RPMI8226 (cell line): ENCODE measurements around the gene SUFU.

Source experiments
- DNase-seq: peaks from one replicate; pipeline ENCODE4 v3.0.0-alpha.2; 2015

Gene SUFU

DNA sequence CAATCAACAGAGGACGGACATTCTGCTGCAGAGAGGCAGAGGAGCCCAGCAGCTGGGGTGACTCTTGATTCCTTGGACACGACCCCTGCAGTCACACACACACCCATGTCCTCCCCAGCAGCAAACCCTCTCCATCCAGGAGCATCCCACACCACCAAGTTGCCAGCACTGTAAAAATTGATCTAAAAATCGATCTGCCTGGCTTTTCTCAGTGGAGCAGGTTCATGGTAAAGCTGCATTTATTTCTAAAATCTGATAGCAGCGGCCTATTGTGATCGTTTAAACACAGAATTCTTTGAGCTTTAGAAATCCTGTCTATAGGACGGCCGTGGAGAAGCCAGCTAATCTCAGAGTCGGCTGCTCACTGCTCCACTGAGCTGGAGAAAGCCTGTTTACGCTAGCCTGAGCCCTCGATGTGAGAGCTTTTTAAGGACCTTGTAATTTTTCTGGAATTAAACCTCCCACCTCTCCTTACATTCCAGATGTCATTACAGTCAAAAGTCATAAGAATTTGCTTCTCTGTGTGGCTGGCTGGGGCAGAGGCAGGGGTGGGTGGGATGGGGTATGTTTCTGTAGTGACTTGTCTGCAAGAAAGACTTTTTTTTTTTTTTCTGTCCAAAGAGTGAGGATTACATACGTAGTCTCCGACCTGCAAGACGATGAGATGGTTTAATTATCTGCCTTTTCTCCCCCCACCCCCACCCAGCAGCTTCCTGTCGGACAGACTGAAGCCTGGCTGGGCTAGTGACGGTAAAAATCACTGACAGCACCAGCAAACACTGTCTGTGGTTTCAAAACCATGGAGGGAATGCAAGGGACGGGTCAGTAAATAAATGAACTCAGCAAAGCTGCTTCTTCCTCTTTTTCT, 172.1 kb downstream of the SUFU start:
- DNase-seq: peak; percentile 82

DNA sequence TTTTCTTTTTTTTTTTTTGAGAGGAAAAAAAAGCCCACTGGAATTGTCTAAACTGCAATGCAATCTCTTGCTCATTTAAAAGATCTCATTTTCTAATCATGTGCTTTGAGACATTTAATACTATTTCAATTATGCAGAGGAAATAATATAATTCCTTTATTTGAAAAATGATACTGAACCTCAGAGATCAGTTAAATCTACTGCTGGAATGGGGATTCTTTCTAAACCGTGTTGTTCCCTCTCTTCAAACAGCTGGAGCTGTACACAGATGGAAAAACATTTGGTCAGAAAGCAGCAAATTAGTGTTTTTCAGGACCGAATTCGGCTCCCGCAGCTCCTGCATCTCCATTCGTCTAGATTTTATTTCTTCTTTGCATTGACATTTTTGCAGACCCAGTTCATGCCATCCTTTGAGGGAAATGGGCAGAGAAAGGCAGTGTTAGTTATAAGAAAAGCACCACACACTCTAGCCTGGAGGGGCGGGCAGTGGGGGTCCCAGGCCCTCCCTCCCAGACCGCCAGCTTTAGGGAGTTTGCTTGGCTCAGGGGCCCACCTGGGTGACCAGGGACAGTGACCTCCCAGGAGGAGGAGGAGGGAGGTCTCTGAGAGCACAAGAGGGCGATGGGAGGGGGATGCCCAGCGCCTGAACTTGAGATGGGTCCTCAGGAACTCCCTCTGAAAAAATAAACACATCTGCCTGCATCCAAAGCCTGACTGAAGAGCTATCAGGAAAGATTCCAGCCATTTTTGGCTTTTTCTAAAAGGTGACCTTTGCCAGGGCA, 173.0 kb downstream of the SUFU start:
- DNase-seq: no peak

DNA sequence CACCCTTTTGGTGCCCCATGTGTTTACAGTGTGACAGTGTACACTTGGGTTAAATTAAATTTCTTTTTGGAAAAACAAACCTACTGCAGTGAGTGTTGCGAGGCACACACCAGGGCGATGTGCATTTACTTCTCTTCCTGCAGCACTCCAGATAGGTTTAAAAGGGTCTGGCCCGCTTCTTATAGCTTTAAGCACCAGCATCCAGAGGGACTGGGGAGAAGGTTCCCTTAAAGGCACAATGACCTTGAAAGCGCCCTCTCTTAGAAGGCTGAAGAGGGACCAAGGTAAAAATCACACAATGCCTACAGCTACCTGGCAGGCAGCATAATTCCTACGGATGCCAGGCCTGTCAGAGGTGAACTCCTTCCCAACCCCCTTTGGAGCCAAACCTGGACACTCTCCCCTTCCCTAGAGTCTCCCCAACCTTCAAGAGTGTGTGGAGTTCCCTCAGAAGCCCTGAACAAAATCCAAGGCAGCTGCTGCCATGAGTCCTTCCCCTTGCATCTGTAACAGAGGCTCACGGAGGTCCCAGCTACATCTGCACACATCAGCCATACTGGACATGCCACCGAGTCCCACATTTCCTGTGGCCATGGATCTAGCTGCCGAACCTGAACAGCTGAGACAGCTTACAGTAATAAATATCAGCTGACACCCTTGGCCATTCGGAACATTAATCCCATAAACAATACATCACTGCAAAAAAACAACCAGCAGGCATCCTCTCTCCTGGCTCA, 173.7 kb downstream of the SUFU start:
- no peak for DNase-seq

DNA sequence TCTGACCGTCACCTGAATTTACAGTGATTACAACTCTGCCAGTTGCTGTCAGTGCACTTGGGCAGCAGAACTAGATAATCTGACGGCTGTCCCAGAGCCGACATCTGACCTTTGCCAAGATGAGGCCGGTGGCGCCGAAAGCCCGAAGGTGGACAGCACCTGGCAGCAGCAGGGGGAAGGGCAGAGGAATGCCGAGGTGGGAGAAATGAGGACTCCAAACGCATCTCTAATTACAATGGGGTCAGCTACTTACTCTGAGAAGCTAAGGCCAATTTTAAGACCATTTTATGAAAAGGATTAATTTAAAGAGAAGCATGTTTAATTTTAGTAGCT, 174.3 kb downstream of the SUFU start:
- DNase-seq: no peak

DNA sequence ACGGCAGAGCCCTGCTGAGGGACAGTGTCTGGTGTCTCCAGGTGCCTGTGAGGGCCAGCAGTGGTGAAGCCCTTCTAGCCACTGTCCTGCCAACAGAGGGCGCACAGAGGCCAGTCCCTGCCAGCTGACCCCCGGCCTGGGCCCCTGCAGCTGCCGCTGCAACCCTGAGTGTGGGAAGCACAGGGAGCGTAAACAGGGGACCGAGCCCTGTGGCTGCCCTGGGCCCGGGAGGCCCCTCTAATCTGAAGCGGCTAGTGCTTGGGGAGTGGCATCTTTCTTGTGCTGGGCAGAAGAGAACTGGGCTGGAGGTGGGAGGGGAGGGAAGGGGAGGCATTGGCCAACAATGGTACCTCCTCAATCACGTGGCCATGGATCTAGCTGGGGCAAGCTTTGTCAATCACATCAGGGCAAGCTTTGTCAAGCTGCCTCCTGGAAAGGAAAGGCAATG, 175.1 kb downstream of the SUFU start:
- peak; percentile 68 for DNase-seq

DNA sequence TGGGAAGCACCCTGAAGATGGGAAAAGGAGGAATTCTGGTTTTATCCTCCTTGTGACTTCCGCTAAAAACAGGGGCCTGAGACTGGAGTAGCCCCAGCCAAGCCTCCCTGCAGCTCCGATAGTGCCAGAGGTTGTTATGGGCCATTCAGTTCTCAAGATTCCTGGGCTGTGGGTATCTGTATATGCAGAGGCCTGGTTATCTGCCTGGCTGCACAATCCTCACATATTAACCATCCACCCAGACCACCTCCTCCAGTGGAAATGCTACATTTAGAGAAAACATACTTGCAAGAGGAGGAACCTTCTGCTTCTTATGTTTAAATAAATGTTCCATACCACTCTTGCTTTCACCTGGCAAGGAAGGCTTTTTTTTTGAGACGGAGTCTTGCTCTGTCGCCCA, 175.8 kb downstream of the SUFU start:
- DNase-seq: no peak

DNA sequence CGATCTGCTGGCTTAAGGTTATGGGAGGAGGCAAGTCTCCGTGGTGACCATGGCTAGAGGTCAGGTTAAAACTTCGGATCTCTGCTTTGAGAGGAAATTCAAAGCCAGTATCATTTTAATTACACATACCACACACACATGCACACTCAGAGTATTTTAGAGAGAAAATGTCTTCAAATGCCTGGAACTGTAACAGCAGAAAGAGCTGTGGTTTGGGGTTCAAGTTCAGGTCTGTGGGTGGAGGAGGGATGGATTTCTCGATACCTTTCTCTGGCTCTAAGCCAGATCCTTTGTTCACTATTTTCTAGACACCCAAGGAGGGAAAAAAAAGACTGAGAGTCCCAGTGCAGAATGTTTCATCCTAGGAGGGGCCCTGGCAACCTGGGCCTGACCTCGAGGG, 177.9 kb downstream of the SUFU start:
- no peak for DNase-seq

DNA sequence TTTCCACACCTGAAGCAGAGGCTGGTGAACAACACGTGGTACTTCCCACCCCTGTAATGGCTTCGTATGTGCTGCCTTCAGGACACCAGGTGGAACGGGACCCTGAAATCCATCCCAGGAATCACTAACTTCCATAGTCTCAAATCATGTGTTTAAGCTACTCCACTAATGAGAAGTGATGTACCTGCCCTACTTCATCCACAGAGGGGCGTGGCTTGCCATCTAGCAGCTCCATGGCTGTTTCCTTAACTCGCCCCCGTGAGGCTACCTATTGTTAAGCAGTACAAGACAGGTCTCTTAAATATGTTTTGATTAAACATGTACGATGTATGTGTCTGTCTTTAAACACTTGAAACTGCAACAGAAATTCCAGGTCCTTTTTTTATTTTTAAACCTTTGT, 178.6 kb downstream of the SUFU start:
- no peak for DNase-seq

DNA sequence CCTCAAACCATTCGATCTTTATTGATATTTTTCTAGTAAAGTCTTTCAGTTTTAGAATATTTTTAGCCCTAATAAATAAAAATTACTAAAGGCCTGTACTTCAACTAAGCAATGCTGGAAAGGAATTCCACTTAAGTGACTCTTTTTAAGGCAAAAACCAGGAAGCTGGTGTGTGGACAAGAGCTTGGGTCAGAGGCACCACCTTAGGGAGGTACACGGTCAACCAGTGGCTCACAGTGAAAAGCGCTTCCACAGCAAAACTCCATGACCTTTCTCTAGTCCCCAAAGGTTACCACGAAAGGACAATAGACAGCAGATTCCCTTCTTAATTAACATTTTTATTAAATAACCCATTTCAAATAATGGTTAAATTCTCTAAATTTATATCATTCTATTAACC, 179.2 kb downstream of the SUFU start:
- DNase-seq: no peak
